ENCODE measurements around the gene SORL1. TPM values are rescaled to one million over a fixed set of nuclear protein-coding genes. Genes with fewer than 3 reads are reported as not detected.

The SORL1 gene
- total and polyA plus RNA-seq, 9 of the 15 experiments (the other 6 are each of a cell fraction or from before 2014, with no cell fraction given): 0.01 to 0.66 TPM; not detected in 7

DNA sequence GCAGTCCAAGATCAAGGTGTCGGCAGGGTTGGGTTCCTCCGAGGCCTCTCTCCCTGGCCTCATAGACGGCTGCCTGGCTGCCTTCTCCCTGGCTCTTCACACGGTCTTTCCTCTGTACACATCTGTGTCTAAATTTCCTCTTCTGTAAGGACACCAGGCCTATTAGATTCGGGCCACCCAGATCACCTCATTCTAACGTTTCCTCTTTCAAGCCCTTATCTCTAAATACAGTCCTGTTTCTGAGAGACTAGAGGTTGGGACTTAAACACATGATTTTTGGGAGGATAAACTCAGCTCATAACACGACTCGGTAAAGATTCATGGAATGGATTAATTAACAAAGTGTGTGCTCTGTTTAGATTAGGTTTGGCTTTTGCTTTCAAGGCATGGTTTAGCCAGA, 136.6 kb downstream of the SORL1 start:
- 1% methylated on average over 8 of the region's 8 CpGs for WGBS (ENCODE audit: insufficient coverage, low coverage, missing lambda C conversion rate)
- peak in 1 of 4 experiments; percentile 8 for DNase-seq (ENCODE audit: extremely low read depth in 1 of 4, low spot score in 3 of 4)
- Histone ChIP-seq H4K20me1 (replicated peaks; ENCODE audit: control insufficient read depth, insufficient read depth, low read length) (no peaks in the 10 kb centered on the region; the same call in 1 of the 2 replicates), H2AFZ (ENCODE audit: low read depth, low read length) (no peak overlapping the region), H3K4me1 (replicated peaks in 1 of 2; ENCODE audit: control insufficient read depth in 2 of 2, insufficient read depth in 2 of 2, low read length in 2 of 2) (peaks cover 0 to 2% of the 10 kb centered on the region in 2 experiments; a peak in 2 of 5 replicates), H3K9me1 (ENCODE audit: control insufficient read depth, insufficient read depth, low read length) (no peaks in the 10 kb centered on the region), H3K27me3 (ENCODE audit: control insufficient read depth in 2 of 2, insufficient read depth in 2 of 2, low read length in 2 of 2) (peaks cover 0 to 11% of the 10 kb centered on the region in 2 experiments; a peak in 2 of 5 replicates), H3K79me2 (ENCODE audit: control insufficient read depth, insufficient read depth, low read length) (no peaks in the 10 kb centered on the region), H3K4me2 (ENCODE audit: insufficient read depth, low read length) (no peak overlapping the region), H3K36me3 (ENCODE audit: control insufficient read depth, insufficient read depth, low read length) (no peaks in the 10 kb centered on the region), H3K4me3 (no peak overlapping the region), H3K9me3 (replicated peaks; ENCODE audit: control insufficient read depth, insufficient read depth, low read depth, low read length) (no peaks in the 10 kb centered on the region), H3K9ac (ENCODE audit: insufficient read depth in 1 of 2, low read depth in 2 of 2, low read length in 2 of 2) (no peak overlapping the region), H3K27ac (ENCODE audit: extremely low read depth, low read depth, low read length) (no peak overlapping the region)
- ATAC-seq: peak; percentile 50
- in situ Hi-C loops (cut with MboI) (no loop called here), intact Hi-C loops (cut with micrococcal nuclease) (no loop called here)
- no peak for FAIRE-seq
- BruUV-seq (replicated peaks): no TSS peak
- POLR2A ChIA-PET: interaction anchor here (0.6 kb wide), 1 partner anchor 1366 kb away, joined by 3 read pairs; no protein-coding TSS in a partner anchor
- TF ChIP-seq TCF3 (CRISPR knock-in tag; IDR thresholded peaks at IDR 0.05) (peak; percentile 18; the same call in 1 of the 2 replicates), TEAD4 (IDR thresholded peaks at IDR 0.05; ENCODE audit: low read length) (peak; percentile 62; the same call in 1 of the 2 replicates), TEAD4 (CRISPR knock-in tag; IDR thresholded peaks at IDR 0.05; ENCODE audit: borderline replicate concordance) (no peak), ARID1B (IDR thresholded peaks at IDR 0.05) (peak; percentile 51), CBFA2T2 (conservative IDR thresholded peaks at IDR 0.05) (peak; percentile 34), TCF7L2 (IDR thresholded peaks at IDR 0.05; ENCODE audit: low read depth, low read length) (no peak), ZNF384 (IDR thresholded peaks at IDR 0.05; ENCODE audit: low read depth, low read length) (no peak), CBFA2T3 (IDR thresholded peaks at IDR 0.05) (peak; percentile 61), SRF (CRISPR knock-in tag; IDR thresholded peaks at IDR 0.05) (no peak), TAL1 (IDR thresholded peaks at IDR 0.05) (peak; percentile 41; the same call in 1 of the 2 replicates), KLF16 (IDR thresholded peaks at IDR 0.05) (0 out of 2 replicates have a peak, but pooled peaks have one; percentile 17), BCL6 (CRISPR knock-in tag; IDR thresholded peaks at IDR 0.05) (no peak), MCM2 (IDR thresholded peaks at IDR 0.05; ENCODE audit: low read depth) (no peak)
- TF ChIP-seq, protein P1, sequence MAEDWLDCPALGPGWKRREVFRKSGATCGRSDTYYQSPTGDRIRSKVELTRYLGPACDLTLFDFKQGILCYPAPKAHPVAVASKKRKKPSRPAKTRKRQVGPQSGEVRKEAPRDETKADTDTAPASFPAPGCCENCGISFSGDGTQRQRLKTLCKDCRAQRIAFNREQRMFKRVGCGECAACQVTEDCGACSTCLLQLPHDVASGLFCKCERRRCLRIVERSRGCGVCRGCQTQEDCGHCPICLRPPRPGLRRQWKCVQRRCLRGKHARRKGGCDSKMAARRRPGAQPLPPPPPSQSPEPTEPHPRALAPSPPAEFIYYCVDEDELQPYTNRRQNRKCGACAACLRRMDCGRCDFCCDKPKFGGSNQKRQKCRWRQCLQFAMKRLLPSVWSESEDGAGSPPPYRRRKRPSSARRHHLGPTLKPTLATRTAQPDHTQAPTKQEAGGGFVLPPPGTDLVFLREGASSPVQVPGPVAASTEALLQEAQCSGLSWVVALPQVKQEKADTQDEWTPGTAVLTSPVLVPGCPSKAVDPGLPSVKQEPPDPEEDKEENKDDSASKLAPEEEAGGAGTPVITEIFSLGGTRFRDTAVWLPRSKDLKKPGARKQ (CRISPR knock-in tag; IDR thresholded peaks at IDR 0.05): no peak
- CTCF ChIA-PET (ENCODE audit: low intra/inter-chr PET ratio): no interaction called here
